ENCODE results near the gene GORASP2. TPM values are rescaled to one million over a fixed set of nuclear protein-coding genes. Genes with fewer than 3 reads are reported as not detected.

GORASP2 gene
- polyA plus RNA-seq, 1 experiment: 222 TPM

DNA sequence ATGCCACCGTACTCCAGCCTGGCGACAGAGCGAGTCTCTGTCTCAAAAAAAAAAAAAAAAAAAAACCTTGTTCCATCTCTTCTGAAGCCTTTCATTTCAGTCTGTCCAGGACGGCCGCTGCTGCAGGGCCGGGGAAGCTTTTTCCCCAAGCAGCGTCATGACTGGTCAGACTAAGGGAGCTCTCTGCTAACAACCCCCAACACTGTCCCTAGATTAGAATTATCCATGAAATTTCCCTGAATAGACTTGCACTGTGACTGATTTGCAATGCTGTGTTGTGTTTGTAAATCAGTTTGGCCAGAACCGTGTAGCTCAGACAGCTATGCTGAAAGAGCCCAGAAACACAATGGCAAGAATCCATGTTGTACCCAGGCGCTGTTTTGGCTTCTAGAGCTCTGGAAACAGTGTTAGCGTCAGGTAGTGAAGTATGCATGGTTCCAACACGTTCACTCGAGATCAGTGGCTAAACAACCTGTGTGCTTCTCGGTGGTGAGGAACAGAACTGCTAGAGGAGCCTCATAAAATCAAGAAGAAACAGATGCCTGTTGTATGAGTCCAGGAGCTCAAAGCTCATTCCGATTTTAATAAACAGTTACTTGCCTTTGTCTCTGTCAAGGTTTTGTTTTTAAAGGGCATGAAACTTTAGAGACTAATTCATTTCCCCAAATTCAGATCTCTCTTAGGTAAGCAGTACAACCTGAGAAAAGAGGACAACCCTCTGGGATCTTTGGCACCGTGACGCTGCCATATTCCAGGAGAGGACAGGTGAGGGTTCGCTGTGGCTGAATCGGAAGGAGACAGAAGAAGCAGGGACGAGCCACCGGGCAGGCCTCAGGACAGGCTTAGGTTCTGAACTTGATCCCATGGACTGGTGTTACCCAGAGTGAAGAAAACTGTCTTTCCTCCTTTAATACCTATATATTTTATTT lies 43.5 kb downstream of the GORASP2 start:
- no peak overlapping the region for H3K4me3 ChIP-seq (ENCODE audit: low read depth, low read length)
- CTCF ChIA-PET: interaction anchor here (0.6 to 3.4 kb wide), 15 partner anchors 11 to 1380 kb away, joined by 3 to 39 read pairs (median 4); partner anchors contain the start of gene METTL8
- H3K27me3 ChIP-seq (ENCODE audit: control insufficient read depth, insufficient read depth, low read length): no peaks in the 10 kb centered on the region
- no peak for DNase-seq (ENCODE audit: low read depth, low spot score)
- TF ChIP-seq CTCF (IDR thresholded peaks at IDR 0.05; ENCODE audit: low read depth, low read length): no peak
- H3K27ac ChIP-seq (ENCODE audit: low read depth, low read length): no peak overlapping the region
- H3K9me3 ChIP-seq (ENCODE audit: control insufficient read depth, insufficient read depth, low read length): no peaks in the 10 kb centered on the region
- POLR2A ChIA-PET: interaction anchor here (0.8 to 1.2 kb wide), 3 partner anchors 43 to 461 kb away, joined by 3 to 7 read pairs (median 4); partner anchors contain the start of genes DCAF17, GORASP2 and METTL8

GRCh38 chr2:170973225-170973491 lies 44.1 kb downstream of the GORASP2 start:
- TF ChIP-seq CTCF (IDR thresholded peaks at IDR 0.05; ENCODE audit: low read depth, low read length): no peak
- Histone ChIP-seq H3K27me3 (ENCODE audit: control insufficient read depth, insufficient read depth, low read length) (no peaks in the 10 kb centered on the region), H3K9me3 (ENCODE audit: control insufficient read depth, insufficient read depth, low read length) (no peaks in the 10 kb centered on the region), H3K27ac (ENCODE audit: low read depth, low read length) (no peak overlapping the region), H3K4me3 (ENCODE audit: low read depth, low read length) (peak overlapping the region; percentile 58)
- CTCF ChIA-PET: interaction anchor here (0.6 to 3.4 kb wide), 14 partner anchors 11 to 586 kb away, joined by 3 to 39 read pairs (median 4); partner anchors contain the start of gene METTL8
- DNase-seq (ENCODE audit: low read depth, low spot score): no peak
- POLR2A ChIA-PET: interaction anchor here (1.1 to 1.2 kb wide), 2 partner anchors 44 to 461 kb away, joined by 3 to 4 read pairs; partner anchors contain the start of genes DCAF17, GORASP2 and METTL8

GRCh38 chr2:170973492-170974303 lies 44.6 kb downstream of the GORASP2 start:
- no peak for DNase-seq (ENCODE audit: low read depth, low spot score)
- H3K4me3 ChIP-seq (ENCODE audit: low read depth, low read length): peak overlapping the region; percentile 71
- POLR2A ChIA-PET: interaction anchor here (1.2 kb wide), 1 partner anchor 443 kb away, joined by 6 read pairs; no protein-coding TSS in a partner anchor

GRCh38 chr2:170974304-170974993 lies 45.4 kb downstream of the GORASP2 start:
- H3K4me3 ChIP-seq (ENCODE audit: low read depth, low read length): peak overlapping the region; percentile 71
- H3K27me3 ChIP-seq (ENCODE audit: control insufficient read depth, insufficient read depth, low read length): no peaks in the 10 kb centered on the region
- no peaks in the 10 kb centered on the region for H3K9me3 ChIP-seq (ENCODE audit: control insufficient read depth, insufficient read depth, low read length)
- ChIA-PET POLR2A (interaction anchor here (1.2 kb wide), 1 partner anchor 442 kb away, joined by 6 read pairs; no protein-coding TSS in a partner anchor), CTCF (interaction anchor here (1.6 to 3.4 kb wide), 2 partner anchors 185 to 442 kb away, joined by 6 to 39 read pairs; no protein-coding TSS in a partner anchor)
- TF ChIP-seq CTCF (IDR thresholded peaks at IDR 0.05; ENCODE audit: low read depth, low read length): no peak
- no peak for DNase-seq (ENCODE audit: low read depth, low spot score)
- H3K27ac ChIP-seq (ENCODE audit: low read depth, low read length): no peak overlapping the region

More at GRCh38 chr2:170973492-170974303, 44.6 kb downstream of the GORASP2 start:
- Histone ChIP-seq H3K27me3 (ENCODE audit: control insufficient read depth, insufficient read depth, low read length) (no peaks in the 10 kb centered on the region), H3K9me3 (ENCODE audit: control insufficient read depth, insufficient read depth, low read length) (no peaks in the 10 kb centered on the region), H3K27ac (ENCODE audit: low read depth, low read length) (peak overlapping the region; percentile 73)
- TF ChIP-seq CTCF (IDR thresholded peaks at IDR 0.05; ENCODE audit: low read depth, low read length): peak; percentile 73
- CTCF ChIA-PET: interaction anchor here (0.6 to 3.4 kb wide), 13 partner anchors 10 to 585 kb away, joined by 3 to 39 read pairs (median 4); partner anchors contain the start of gene METTL8
